IMR-90 (cell line): ENCODE measurements around the gene PLEKHA8.

Source experiments
- BHLHE40 ChIP-seq: fragments of 150-350 bp; IDR thresholded peaks from 2 replicates; pipeline ENCODE4 v1.6.1; 2016; ENCODE audit warnings: mild to moderate bottlenecking, low read depth, low read length
- CHD1 ChIP-seq: IDR thresholded peaks from 2 replicates; pipeline ENCODE4 v1.6.1; 2012; ENCODE audit warnings: low read depth, low read length, improper control_type of control experiment
- ELK1 ChIP-seq: fragments of 150-350 bp; IDR thresholded peaks from 2 replicates; pipeline ENCODE4 v1.6.1; 2016; ENCODE audit warnings: low read depth, mild to moderate bottlenecking, low read length, moderate library complexity, borderline replicate concordance
- FOS ChIP-seq: fragments of 150-350 bp; IDR thresholded peaks from 2 replicates; pipeline ENCODE4 v1.6.1; 2016; ENCODE audit warnings: low read depth, low read length
- MAFK ChIP-seq: IDR thresholded peaks from 2 replicates; pipeline ENCODE4 v1.6.1; 2012; ENCODE audit warnings: low read depth, low read length, improper control_type of control experiment
- NFE2L2 ChIP-seq: fragments of 150-350 bp; IDR thresholded peaks from 2 replicates; pipeline ENCODE4 v1.6.1; 2016; ENCODE audit warnings: low read depth, mild to moderate bottlenecking, low read length
- POLR2A ChIP-seq: IDR thresholded peaks from 2 replicates; pipeline ENCODE4 v1.6.1; 2012; ENCODE audit warnings: mild to moderate bottlenecking, low read depth, low read length
- RAD21 ChIP-seq: IDR thresholded peaks from 2 replicates; pipeline ENCODE4 v1.6.1; 2012; ENCODE audit warnings: low read length, improper control_type of control experiment
- RCOR1 ChIP-seq: IDR thresholded peaks from 2 replicates; pipeline ENCODE4 v1.6.1; 2012; ENCODE audit warnings: mild to moderate bottlenecking, low read length, improper control_type of control experiment; ENCODE audit not compliant: insufficient replicate concordance
- RFX5 ChIP-seq: IDR thresholded peaks from 2 replicates; pipeline ENCODE4 v1.8.0; 2012; ENCODE audit warnings: low read depth, mild to moderate bottlenecking, low read length, moderate library complexity
- SMC3 ChIP-seq: fragments of 150-350 bp; IDR thresholded peaks from 2 replicates; pipeline ENCODE4 v1.6.1; 2016; ENCODE audit warnings: low read depth, mild to moderate bottlenecking, antibody characterized with exemption, low read length, moderate library complexity
- TF ChIP-seq, protein P1 (sequence below): conservative IDR thresholded peaks from 2 replicates; pipeline ENCODE4 v1.5.1; 2012; ENCODE audit warnings: mild to moderate bottlenecking, low read depth, low read length, improper control_type of control experiment
- TF ChIP-seq, protein P2 (sequence below): fragments of 150-350 bp; IDR thresholded peaks from 2 replicates; pipeline ENCODE4 v1.6.1; 2017; ENCODE audit warnings: mild to moderate bottlenecking, antibody characterized with exemption, low read length, low read depth

- TF ChIP-seq, protein P1, sequence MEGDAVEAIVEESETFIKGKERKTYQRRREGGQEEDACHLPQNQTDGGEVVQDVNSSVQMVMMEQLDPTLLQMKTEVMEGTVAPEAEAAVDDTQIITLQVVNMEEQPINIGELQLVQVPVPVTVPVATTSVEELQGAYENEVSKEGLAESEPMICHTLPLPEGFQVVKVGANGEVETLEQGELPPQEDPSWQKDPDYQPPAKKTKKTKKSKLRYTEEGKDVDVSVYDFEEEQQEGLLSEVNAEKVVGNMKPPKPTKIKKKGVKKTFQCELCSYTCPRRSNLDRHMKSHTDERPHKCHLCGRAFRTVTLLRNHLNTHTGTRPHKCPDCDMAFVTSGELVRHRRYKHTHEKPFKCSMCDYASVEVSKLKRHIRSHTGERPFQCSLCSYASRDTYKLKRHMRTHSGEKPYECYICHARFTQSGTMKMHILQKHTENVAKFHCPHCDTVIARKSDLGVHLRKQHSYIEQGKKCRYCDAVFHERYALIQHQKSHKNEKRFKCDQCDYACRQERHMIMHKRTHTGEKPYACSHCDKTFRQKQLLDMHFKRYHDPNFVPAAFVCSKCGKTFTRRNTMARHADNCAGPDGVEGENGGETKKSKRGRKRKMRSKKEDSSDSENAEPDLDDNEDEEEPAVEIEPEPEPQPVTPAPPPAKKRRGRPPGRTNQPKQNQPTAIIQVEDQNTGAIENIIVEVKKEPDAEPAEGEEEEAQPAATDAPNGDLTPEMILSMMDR = peak; percentile 71
- TF ChIP-seq RCOR1 (no peak), RAD21 (peak; percentile 70), FOS (no peak), SMC3 (peak; percentile 63), POLR2A (no peak), NFE2L2 (no peak), MAFK (no peak), CHD1 (no peak), ELK1 (no peak), RFX5 (no peak), BHLHE40 (no peak)
- TF ChIP-seq, protein P2, sequence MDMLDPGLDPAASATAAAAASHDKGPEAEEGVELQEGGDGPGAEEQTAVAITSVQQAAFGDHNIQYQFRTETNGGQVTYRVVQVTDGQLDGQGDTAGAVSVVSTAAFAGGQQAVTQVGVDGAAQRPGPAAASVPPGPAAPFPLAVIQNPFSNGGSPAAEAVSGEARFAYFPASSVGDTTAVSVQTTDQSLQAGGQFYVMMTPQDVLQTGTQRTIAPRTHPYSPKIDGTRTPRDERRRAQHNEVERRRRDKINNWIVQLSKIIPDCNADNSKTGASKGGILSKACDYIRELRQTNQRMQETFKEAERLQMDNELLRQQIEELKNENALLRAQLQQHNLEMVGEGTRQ = no peak
These were observed 136.4 kb downstream of the PLEKHA8 start for GRCh38 chr7:30164567-30164966.
